Stimulated activated memory B cell treated with anti-CD40 and anti-IgM and Interleukin-4, amounts not matched to agents 10 μg/mL and 1 μg/mL and 100 μg/mL, for 72 hours (primary cell): Measurements from ENCODE around the gene VSTM4.

ENCODE experiments used
- ATAC-seq: fragments of 150-1000 bp; cut with Tn5 transposase; 2 replicates; pipeline ENCODE4 v1.10.0; 2021
- H3K27ac Mint-ChIP-seq: one replicate; pipeline ENCODE4 v1.8.0; 2022; ENCODE audit warnings: mild to moderate bottlenecking, mixed read lengths
- H3K27me3 Mint-ChIP-seq: one replicate; pipeline ENCODE4 v1.8.0; 2022; ENCODE audit warnings: mixed read lengths
- H3K36me3 Mint-ChIP-seq: one replicate; pipeline ENCODE4 v1.8.0; 2022; ENCODE audit warnings: mixed read lengths
- H3K4me1 Mint-ChIP-seq: one replicate; pipeline ENCODE4 v1.8.0; 2022; ENCODE audit warnings: mixed read lengths
- H3K4me3 Mint-ChIP-seq: one replicate; pipeline ENCODE4 v1.8.0; 2022; ENCODE audit warnings: mild to moderate bottlenecking, moderate library complexity, mixed read lengths
- H3K9me3 Mint-ChIP-seq: one replicate; pipeline ENCODE4 v1.8.0; 2022; ENCODE audit warnings: mixed read lengths

The VSTM4 gene

DNA sequence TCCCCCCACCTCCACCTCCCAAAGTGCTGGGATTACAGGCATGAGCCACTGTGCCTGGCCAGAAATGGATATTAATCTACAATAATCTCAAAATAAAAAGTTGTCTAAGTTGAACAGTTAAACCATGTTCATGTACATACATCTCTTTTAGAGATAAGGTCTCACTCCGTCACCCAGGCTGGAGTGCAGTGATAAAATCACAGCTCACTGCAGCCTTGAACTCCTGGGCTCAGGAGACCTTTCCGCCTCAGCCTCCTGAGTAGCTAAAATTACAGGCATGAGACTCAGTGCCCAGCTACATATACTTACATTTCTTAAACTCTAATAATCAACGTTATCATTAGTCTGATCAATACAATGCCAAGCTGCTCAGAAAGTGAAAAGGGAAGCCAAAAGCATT lies 36.2 kb downstream of the VSTM4 start:
- H3K4me3 Mint-ChIP-seq, result no peak overlapping the region
- no peak overlapping the region for H3K27ac Mint-ChIP-seq
- H3K36me3 Mint-ChIP-seq, result no peaks in the 10 kb centered on the region
- H3K27me3 Mint-ChIP-seq, result peaks cover 37% of the 10 kb centered on the region
- no peaks in the 10 kb centered on the region for H3K9me3 Mint-ChIP-seq
- peaks cover 11% of the 10 kb centered on the region for H3K4me1 Mint-ChIP-seq
- ATAC-seq, result no peak

- Mint-ChIP-seq H3K27me3 (peaks cover 37% of the 10 kb centered on the region), H3K27ac (no peak overlapping the region), H3K36me3 (no peaks in the 10 kb centered on the region), H3K9me3 (no peaks in the 10 kb centered on the region), H3K4me1 (peaks cover 11% of the 10 kb centered on the region), H3K4me3 (no peak overlapping the region)
- ATAC-seq, result no peak
These were observed 36.9 kb downstream of the VSTM4 start for GRCh38 chr10:49078433-49078832.

GRCh38 chr10:49076741-49077521 lies 38.4 kb downstream of the VSTM4 start:
- H3K36me3 Mint-ChIP-seq, result no peaks in the 10 kb centered on the region
- H3K27ac Mint-ChIP-seq, result no peak overlapping the region
- ATAC-seq, result peak; percentile 54
- H3K27me3 Mint-ChIP-seq, result peaks cover 29% of the 10 kb centered on the region
- peaks cover 11% of the 10 kb centered on the region for H3K4me1 Mint-ChIP-seq
- H3K9me3 Mint-ChIP-seq, result peaks cover 3% of the 10 kb centered on the region
- no peak overlapping the region for H3K4me3 Mint-ChIP-seq

DNA sequence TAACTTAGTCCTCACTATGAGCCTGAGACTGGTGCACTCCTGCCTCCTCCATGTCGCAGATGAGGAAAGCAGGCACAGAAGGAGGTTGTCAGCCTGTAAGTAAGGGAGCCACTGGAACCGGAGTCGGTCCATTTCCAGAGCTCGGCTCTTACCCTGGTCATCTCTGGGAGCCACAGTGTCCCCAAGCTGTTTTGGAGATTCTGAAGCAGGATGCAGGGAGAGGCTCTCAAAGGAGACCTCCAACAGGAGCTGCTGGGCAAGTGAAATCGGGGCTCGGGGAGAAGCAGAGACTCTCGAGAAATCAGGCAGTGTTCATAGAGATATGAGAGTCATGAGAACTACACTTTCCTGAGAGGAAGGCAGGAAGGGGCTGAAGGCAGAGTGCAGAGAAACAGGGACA lies 39.0 kb downstream of the VSTM4 start:
- peaks cover 11% of the 10 kb centered on the region for H3K4me1 Mint-ChIP-seq
- no peak for ATAC-seq
- no peak overlapping the region for H3K4me3 Mint-ChIP-seq
- H3K36me3 Mint-ChIP-seq, result no peaks in the 10 kb centered on the region
- peaks cover 3% of the 10 kb centered on the region for H3K9me3 Mint-ChIP-seq
- no peak overlapping the region for H3K27ac Mint-ChIP-seq
- H3K27me3 Mint-ChIP-seq, result peaks cover 25% of the 10 kb centered on the region

DNA sequence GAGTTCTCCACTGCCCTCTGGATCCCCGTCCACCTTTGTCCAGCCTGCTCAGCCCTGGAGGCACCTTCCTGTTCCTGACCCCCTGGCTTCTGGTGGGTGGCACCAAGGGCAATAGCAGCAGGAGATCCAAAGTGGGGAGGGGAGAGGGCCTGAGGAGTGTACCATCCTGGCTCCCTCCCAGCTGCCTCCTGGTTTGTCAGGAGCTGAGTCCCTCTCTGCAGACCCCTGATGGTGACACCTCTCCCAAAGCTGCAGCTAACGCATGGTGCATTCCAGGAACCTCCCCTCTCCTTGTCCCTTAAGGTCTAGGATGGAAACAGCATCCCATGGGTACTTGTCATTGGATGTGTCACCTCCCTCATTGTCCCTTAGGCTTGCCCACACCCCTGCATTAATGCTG lies 39.6 kb downstream of the VSTM4 start:
- Mint-ChIP-seq H3K27me3 (peaks cover 25% of the 10 kb centered on the region), H3K36me3 (no peaks in the 10 kb centered on the region), H3K9me3 (peaks cover 3% of the 10 kb centered on the region), H3K4me3 (no peak overlapping the region), H3K27ac (no peak overlapping the region), H3K4me1 (peaks cover 11% of the 10 kb centered on the region)
- ATAC-seq, result no peak

DNA sequence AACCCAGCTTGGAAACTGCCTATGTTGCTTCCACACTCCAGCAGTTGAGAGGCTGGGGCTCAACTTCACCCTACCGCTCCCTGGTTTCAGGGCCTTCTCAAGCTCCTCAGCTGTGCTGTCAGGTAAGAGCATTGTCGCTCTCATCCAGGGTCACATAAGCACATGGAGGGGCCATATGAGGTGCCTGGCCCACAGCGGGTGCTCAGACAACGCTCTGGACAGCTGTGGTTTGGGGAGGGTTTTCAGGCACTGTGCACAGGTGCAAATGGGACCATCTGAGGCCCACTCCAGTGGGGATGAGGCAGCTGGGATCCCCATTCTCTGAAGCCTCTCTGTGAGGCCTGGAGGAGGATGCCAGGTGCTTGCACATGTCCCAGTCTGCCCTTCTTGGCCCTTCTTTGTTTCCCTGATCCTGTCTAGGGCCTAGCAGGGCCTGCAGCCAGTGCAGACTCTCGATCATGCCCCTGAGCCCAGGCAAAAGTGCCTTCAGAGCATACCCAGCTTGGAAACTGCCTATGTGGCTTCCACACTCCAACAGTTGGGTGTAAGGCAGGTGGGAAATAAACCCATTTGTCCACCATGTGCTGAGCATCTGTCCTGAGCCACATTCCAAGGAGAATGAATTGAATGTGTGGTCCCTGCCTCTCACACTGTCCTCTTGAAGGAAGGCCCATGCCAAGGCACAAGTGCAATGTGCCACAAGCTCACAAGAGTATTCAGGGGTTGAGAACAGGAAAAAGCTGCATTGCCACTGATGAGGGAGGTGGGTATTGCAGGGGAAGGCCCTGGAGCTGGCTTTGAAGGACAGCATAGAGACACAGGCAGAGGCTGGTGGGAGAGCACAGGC lies 40.3 kb downstream of the VSTM4 start:
- no peak for ATAC-seq
- Mint-ChIP-seq H3K4me1 (peaks cover 11% of the 10 kb centered on the region), H3K9me3 (peaks cover 3% of the 10 kb centered on the region), H3K27ac (no peak overlapping the region), H3K4me3 (no peak overlapping the region), H3K36me3 (no peaks in the 10 kb centered on the region), H3K27me3 (peaks cover 25% of the 10 kb centered on the region)

GRCh38 chr10:49072166-49072885 lies 43.0 kb downstream of the VSTM4 start:
- no peak for ATAC-seq
- Mint-ChIP-seq H3K4me1 (peaks cover 11% of the 10 kb centered on the region), H3K27me3 (peaks cover 43% of the 10 kb centered on the region), H3K9me3 (peaks cover 3% of the 10 kb centered on the region), H3K27ac (no peak overlapping the region), H3K36me3 (no peaks in the 10 kb centered on the region), H3K4me3 (no peak overlapping the region)

GRCh38 chr10:49071160-49071761 lies 44.1 kb downstream of the VSTM4 start:
- H3K27ac Mint-ChIP-seq, result no peak overlapping the region
- H3K27me3 Mint-ChIP-seq, result peaks cover 32% of the 10 kb centered on the region

DNA sequence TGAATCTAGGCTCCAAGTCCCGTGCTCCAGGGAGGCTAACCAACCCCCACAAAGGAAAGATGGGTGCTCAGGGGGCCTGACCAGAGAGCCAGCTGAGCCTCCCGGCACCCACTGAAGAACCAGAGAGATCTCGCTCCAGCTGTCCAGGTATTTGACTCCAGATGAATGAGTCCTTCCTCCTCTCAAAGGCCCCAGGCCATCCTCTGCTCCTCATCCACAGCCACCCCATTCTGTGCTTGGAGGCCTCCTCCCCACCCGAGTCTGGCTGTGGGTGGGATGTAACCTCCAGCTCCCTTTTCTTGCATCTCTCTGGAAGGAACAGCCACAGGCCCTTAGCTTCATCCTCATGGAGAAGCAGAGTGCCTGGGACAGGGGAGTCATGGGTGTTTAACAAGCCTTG lies 44.6 kb downstream of the VSTM4 start:
- Mint-ChIP-seq H3K27me3 (peaks cover 27% of the 10 kb centered on the region), H3K4me1 (no peaks in the 10 kb centered on the region), H3K9me3 (peaks cover 3% of the 10 kb centered on the region), H3K4me3 (no peak overlapping the region), H3K27ac (no peak overlapping the region), H3K36me3 (no peaks in the 10 kb centered on the region)
- no peak for ATAC-seq

More at GRCh38 chr10:49071160-49071761, 44.1 kb downstream of the VSTM4 start:
- Mint-ChIP-seq H3K9me3 (peaks cover 3% of the 10 kb centered on the region), H3K36me3 (no peaks in the 10 kb centered on the region), H3K4me3 (no peak overlapping the region), H3K4me1 (peaks cover 1% of the 10 kb centered on the region)
- no peak for ATAC-seq

DNA sequence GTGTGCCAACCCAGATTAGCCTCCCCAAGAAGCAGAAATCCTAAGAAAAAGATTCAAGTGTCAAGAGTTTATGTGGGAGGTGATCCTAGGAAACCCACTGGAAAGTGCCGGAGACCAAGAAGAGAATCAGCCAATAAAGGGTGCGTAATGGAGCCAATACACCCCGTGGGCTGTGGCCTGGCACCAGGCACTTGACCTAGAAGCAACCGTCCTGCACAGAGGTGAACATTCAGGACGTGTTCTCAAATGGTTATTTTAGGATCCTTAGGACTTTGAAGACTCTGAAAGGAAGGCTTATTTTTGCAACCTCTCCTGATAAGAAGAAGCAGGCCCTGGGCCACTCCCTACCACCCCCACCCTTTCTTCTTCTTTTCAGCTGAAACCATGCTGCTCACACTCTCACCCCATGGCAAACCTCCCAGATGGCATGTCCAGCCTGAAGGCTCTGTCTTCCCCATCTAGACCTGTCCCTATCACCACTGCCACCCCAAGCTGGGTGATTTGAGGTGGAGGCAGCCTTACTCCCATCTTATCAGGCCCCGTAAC lies 46.6 kb downstream of the VSTM4 start:
- no peak overlapping the region for H3K27ac Mint-ChIP-seq
- no peak for ATAC-seq
- H3K4me3 Mint-ChIP-seq, result no peak overlapping the region
- H3K27me3 Mint-ChIP-seq, result peaks cover 21% of the 10 kb centered on the region
- no peaks in the 10 kb centered on the region for H3K4me1 Mint-ChIP-seq
- peaks cover 3% of the 10 kb centered on the region for H3K9me3 Mint-ChIP-seq
- H3K36me3 Mint-ChIP-seq, result no peaks in the 10 kb centered on the region

DNA sequence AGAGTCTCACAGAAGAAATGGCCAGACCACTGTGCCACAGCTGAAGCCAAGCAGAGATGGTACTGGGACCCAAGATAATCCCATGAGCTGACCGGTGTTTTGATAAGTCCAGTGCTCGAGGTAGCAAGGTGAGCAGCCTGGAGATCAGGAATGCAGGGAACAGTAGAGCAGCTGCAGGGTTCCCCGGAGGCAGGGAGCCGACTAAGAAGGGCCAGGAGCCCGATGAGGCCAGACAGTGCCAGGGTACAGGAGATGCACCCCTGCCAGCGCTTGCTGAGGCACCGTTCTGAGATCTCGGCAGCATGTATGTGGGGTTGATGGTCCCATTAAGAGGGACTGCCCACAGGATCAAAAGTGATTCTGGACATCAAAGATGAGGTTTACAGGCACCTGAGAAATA lies 47.1 kb downstream of the VSTM4 start:
- Mint-ChIP-seq H3K4me3 (no peak overlapping the region), H3K4me1 (no peaks in the 10 kb centered on the region), H3K9me3 (peaks cover 3% of the 10 kb centered on the region), H3K36me3 (no peaks in the 10 kb centered on the region), H3K27ac (no peak overlapping the region), H3K27me3 (peaks cover 27% of the 10 kb centered on the region)
- ATAC-seq, result no peak

- H3K27ac Mint-ChIP-seq, result no peak overlapping the region
- H3K27me3 Mint-ChIP-seq, result peaks cover 34% of the 10 kb centered on the region
- no peak overlapping the region for H3K4me3 Mint-ChIP-seq
- H3K4me1 Mint-ChIP-seq, result no peaks in the 10 kb centered on the region
- H3K9me3 Mint-ChIP-seq, result peaks cover 7% of the 10 kb centered on the region
- H3K36me3 Mint-ChIP-seq, result peaks cover 7% of the 10 kb centered on the region
- no peak for ATAC-seq
These were observed 48.2 kb downstream of the VSTM4 start for GRCh38 chr10:49066944-49067730.

DNA sequence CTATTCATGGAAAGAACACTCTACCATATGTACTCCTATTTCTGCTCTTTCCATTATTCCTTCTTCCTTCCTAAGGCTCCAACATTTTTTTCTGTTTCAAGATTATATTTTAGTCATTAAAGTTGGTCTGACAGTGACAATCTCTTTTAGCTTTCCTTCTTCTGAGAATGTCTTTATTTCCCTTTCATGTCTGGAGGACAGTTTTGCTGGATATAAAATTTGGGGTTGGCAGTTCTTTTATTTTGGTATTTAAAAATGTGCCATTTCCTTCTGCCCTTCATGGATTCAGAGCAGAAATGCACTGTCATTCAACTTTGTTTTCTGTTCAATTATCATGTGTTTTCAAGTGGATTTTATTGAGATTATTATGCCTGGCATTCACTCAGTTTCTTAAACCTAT lies 53.1 kb downstream of the VSTM4 start:
- peaks cover 9% of the 10 kb centered on the region for H3K36me3 Mint-ChIP-seq
- H3K4me3 Mint-ChIP-seq, result no peak overlapping the region
- no peaks in the 10 kb centered on the region for H3K4me1 Mint-ChIP-seq
- H3K9me3 Mint-ChIP-seq, result peaks cover 18% of the 10 kb centered on the region
- ATAC-seq, result no peak
- no peak overlapping the region for H3K27ac Mint-ChIP-seq
- peaks cover 27% of the 10 kb centered on the region for H3K27me3 Mint-ChIP-seq

GRCh38 chr10:49061667-49062066 lies 53.7 kb downstream of the VSTM4 start:
- peaks cover 9% of the 10 kb centered on the region for H3K36me3 Mint-ChIP-seq
- H3K9me3 Mint-ChIP-seq, result peaks cover 18% of the 10 kb centered on the region
- H3K4me1 Mint-ChIP-seq, result no peaks in the 10 kb centered on the region

More at GRCh38 chr10:49061667-49062066, 53.7 kb downstream of the VSTM4 start:
- H3K27ac Mint-ChIP-seq, result no peak overlapping the region
- no peak for ATAC-seq
- H3K4me3 Mint-ChIP-seq, result no peak overlapping the region
- H3K27me3 Mint-ChIP-seq, result peaks cover 32% of the 10 kb centered on the region
